Mesendoderm (in vitro differentiated cells): Measurements from ENCODE around the gene HSD17B1.
A peak's percentile ranks its signal among the peaks of the same experiment; 100 is the strongest.

ENCODE experiments used
- DNase-seq: peaks from one replicate; pipeline ENCODE4 v3.0.0; 2013
- H2AK5ac ChIP-seq: 2 replicates; pipeline ENCODE4 v1.6.1; 2013; ENCODE audit warnings: low read length, inconsistent platforms
- H2BK120ac ChIP-seq: 2 replicates; pipeline ENCODE4 v1.6.1; 2013; ENCODE audit warnings: low read depth, mild to moderate bottlenecking, low read length, moderate library complexity, mixed read lengths
- H2BK15ac ChIP-seq: replicated peaks from 2 replicates; pipeline ENCODE4 v1.6.1; 2013; ENCODE audit warnings: low read depth, mild to moderate bottlenecking, moderate library complexity
- H2BK5ac ChIP-seq: 2 replicates; pipeline ENCODE4 v1.6.1; 2013; ENCODE audit warnings: low read length, inconsistent platforms
- H3K18ac ChIP-seq: 2 replicates; pipeline ENCODE4 v1.6.1; 2013; ENCODE audit warnings: mild to moderate bottlenecking, low read length, mixed read lengths
- H3K23ac ChIP-seq: one replicate; pipeline ENCODE4 v1.6.1; 2013; ENCODE audit warnings: low read length
- H3K27ac ChIP-seq: 2 replicates; pipeline ENCODE4 v1.5.1; 2013; ENCODE audit warnings: low read depth, mild to moderate bottlenecking, inconsistent platforms, low read length, moderate library complexity
- H3K27me3 ChIP-seq: 2 replicates; pipeline ENCODE4 v1.6.1; 2013; ENCODE audit warnings: low read length, control low read depth, mild to moderate bottlenecking, inconsistent platforms; ENCODE audit not compliant: insufficient read depth, poor library complexity
- H3K36me3 ChIP-seq: 2 replicates; pipeline ENCODE4 v1.6.1; 2013; ENCODE audit warnings: low read length, inconsistent platforms; ENCODE audit not compliant: control insufficient read depth, insufficient read depth
- H3K4ac ChIP-seq: one replicate; pipeline ENCODE4 v1.6.1; 2013; ENCODE audit warnings: low read depth, mild to moderate bottlenecking, low read length, moderate library complexity
- H3K4me1 ChIP-seq: 2 replicates; pipeline ENCODE4 v1.6.1; 2013; ENCODE audit warnings: low read depth, low read length, inconsistent platforms; ENCODE audit not compliant: control insufficient read depth
- H3K4me2 ChIP-seq: 2 replicates; pipeline ENCODE4 v1.6.1; 2013; ENCODE audit warnings: low read length
- H3K4me3 ChIP-seq: 2 replicates; pipeline ENCODE4 v1.5.1; 2013; ENCODE audit warnings: mild to moderate bottlenecking, low read length
- H3K56ac ChIP-seq: one replicate; pipeline ENCODE4 v1.6.1; 2013; ENCODE audit warnings: low read length
- H3K79me1 ChIP-seq: 2 replicates; pipeline ENCODE4 v1.6.1; 2013; ENCODE audit warnings: low read length, inconsistent platforms
- H3K79me2 ChIP-seq: 2 replicates; pipeline ENCODE4 v1.6.1; 2013; ENCODE audit warnings: mild to moderate bottlenecking, low read length; ENCODE audit not compliant: control insufficient read depth, insufficient read depth
- H3K9ac ChIP-seq: 2 replicates; pipeline ENCODE4 v1.6.1; 2013; ENCODE audit warnings: low read length, inconsistent platforms
- H4K5ac ChIP-seq: one replicate; pipeline ENCODE4 v1.6.1; 2013; ENCODE audit warnings: low read length
- H4K8ac ChIP-seq: one replicate; pipeline ENCODE4 v1.6.1; 2013; ENCODE audit warnings: low read depth, mild to moderate bottlenecking, control low read depth, low read length, moderate library complexity
- WGBS: extraction: QIAGEN DNeasy Blood & Tissue Kit; methylation state at CpG from one replicate; pipeline ENCODE4 v1.1.7; 2013; ENCODE audit warnings: low lambda C conversion rate, missing lambda C conversion rate; ENCODE audit not compliant: insufficient coverage; ENCODE audit errors: extremely low coverage; 5-methylcytosine and 5-hydroxymethylcytosine counted together

HSD17B1 gene

DNA sequence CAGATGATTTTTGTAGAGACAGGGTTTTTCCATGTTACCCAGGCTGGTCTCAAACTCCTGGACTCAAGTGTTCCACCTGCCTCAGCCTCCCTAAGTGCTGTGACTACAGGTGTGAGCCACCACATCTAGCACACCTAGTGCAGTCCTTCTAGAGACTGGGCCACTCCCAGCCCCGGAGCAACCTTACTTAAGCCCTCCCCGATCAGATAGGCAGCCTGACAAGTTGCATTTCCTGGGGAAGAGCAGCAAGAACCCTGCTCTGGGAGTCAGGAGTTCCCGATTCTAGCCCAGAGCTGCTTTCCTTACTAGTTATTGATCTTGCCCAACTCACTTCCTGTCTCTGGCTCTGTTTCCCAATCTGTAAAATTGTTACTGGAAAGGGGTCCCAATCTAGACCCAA, 23.7 kb upstream of the HSD17B1 start:
- Histone ChIP-seq H3K4me1 (peaks cover 2% of the 10 kb centered on the region), H3K4ac (no peak overlapping the region), H3K36me3 (no peaks in the 10 kb centered on the region), H3K9ac (no peak overlapping the region), H4K5ac (no peak overlapping the region), H3K79me2 (no peaks in the 10 kb centered on the region), H2AK5ac (no peak overlapping the region), H3K79me1 (no peaks in the 10 kb centered on the region), H3K4me2 (no peak overlapping the region), H3K23ac (no peak overlapping the region), H2BK5ac (no peak overlapping the region), H3K4me3 (no peak overlapping the region), H4K8ac (no peak overlapping the region), H3K27me3 (no peaks in the 10 kb centered on the region), H3K56ac (no peak overlapping the region), H2BK15ac (no peak overlapping the region), H3K27ac (no peak overlapping the region), H3K18ac (no peak overlapping the region), H2BK120ac (no peak overlapping the region)
- DNase-seq, result peak; percentile 58
- WGBS, result no CpG with 5 or more reads among the region's 3 CpGs

- Histone ChIP-seq H3K9ac (no peak overlapping the region), H2BK5ac (peak overlapping the region; percentile 2), H3K79me2 (no peaks in the 10 kb centered on the region)
Observed at GRCh38 chr17:42530952-42531454, 21.7 kb upstream of the HSD17B1 start.

DNA sequence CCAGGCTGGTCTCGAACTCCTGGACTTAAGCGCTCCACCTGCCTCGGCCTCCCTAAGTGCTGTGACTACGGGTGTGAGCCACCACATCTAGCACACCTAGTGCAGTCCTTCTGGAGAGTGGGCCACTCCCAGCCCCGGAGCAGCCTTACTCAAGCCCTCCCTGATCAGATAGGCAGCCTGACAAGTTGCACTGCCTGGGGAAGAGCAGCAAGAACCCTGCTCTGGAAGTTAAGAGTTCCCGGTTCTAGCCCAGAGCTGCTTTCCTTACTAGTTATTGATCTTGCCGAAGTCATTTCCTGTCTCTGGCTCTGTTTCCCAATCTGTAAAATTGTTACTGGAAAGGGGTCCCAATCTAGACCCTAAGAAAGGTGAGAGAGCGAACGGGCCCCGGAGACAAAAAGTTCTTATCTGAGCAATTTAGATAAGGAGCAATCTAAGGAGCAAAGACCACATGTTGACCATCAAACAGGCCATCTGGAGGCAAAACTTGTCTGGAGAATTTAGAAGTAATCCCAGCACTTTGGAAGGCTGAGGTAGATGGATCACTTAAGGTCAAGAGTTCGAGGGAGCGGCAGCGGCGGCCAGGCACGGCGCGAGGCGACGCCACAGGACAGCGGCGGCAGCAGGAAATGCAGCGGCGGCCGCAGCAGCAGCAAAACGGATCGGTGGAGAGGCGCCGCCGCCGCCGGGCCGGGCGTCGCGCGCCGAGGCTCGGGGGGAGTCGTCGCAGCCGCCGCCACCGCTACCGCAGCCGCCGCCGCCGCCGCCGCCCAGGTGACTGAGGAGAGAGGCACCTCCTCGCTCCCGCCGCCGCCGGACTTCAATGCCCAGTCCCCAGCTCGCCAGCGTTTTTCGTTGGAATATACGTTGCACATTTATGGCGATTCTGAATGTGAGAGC, 21.0 kb upstream of the HSD17B1 start:
- peak overlapping the region; percentile 87 for H3K27ac ChIP-seq
- peak overlapping the region; percentile 39 for H3K4ac ChIP-seq
- no peaks in the 10 kb centered on the region for H3K79me2 ChIP-seq
- H3K27me3 ChIP-seq, result no peaks in the 10 kb centered on the region
- H3K23ac ChIP-seq, result no peak overlapping the region
- peak overlapping the region; percentile 77 for H3K18ac ChIP-seq
- peaks cover 5% of the 10 kb centered on the region for H3K4me1 ChIP-seq
- no peak overlapping the region for H2AK5ac ChIP-seq
- no peak overlapping the region for H3K4me3 ChIP-seq
- WGBS, result no CpG with 5 or more reads among the region's 60 CpGs
- H3K79me1 ChIP-seq, result no peaks in the 10 kb centered on the region
- H3K36me3 ChIP-seq, result no peaks in the 10 kb centered on the region
- peak overlapping the region; percentile 70 for H3K4me2 ChIP-seq
- H2BK120ac ChIP-seq, result no peak overlapping the region
- peak overlapping the region; percentile 62 for H3K9ac ChIP-seq
- DNase-seq, result peak; percentile 93
- H4K5ac ChIP-seq, result no peak overlapping the region
- no peak overlapping the region for H2BK15ac ChIP-seq
- peak overlapping the region; percentile 2 for H2BK5ac ChIP-seq
- peak overlapping the region; percentile 84 for H3K56ac ChIP-seq
- no peak overlapping the region for H4K8ac ChIP-seq

More at GRCh38 chr17:42530952-42531454, 21.7 kb upstream of the HSD17B1 start:
- Histone ChIP-seq H3K18ac (no peak overlapping the region), H3K4me3 (no peak overlapping the region), H3K4me1 (peaks cover 5% of the 10 kb centered on the region), H3K36me3 (no peaks in the 10 kb centered on the region), H3K4me2 (no peak overlapping the region), H3K56ac (peak overlapping the region; percentile 60), H2AK5ac (no peak overlapping the region), H4K8ac (no peak overlapping the region), H2BK120ac (no peak overlapping the region), H2BK15ac (no peak overlapping the region), H3K79me1 (no peaks in the 10 kb centered on the region), H3K4ac (no peak overlapping the region), H3K27ac (peak overlapping the region; percentile 39), H3K27me3 (no peaks in the 10 kb centered on the region), H4K5ac (no peak overlapping the region), H3K23ac (no peak overlapping the region)
- no CpG with 5 or more reads among the region's 2 CpGs for WGBS
- DNase-seq, result no peak

DNA sequence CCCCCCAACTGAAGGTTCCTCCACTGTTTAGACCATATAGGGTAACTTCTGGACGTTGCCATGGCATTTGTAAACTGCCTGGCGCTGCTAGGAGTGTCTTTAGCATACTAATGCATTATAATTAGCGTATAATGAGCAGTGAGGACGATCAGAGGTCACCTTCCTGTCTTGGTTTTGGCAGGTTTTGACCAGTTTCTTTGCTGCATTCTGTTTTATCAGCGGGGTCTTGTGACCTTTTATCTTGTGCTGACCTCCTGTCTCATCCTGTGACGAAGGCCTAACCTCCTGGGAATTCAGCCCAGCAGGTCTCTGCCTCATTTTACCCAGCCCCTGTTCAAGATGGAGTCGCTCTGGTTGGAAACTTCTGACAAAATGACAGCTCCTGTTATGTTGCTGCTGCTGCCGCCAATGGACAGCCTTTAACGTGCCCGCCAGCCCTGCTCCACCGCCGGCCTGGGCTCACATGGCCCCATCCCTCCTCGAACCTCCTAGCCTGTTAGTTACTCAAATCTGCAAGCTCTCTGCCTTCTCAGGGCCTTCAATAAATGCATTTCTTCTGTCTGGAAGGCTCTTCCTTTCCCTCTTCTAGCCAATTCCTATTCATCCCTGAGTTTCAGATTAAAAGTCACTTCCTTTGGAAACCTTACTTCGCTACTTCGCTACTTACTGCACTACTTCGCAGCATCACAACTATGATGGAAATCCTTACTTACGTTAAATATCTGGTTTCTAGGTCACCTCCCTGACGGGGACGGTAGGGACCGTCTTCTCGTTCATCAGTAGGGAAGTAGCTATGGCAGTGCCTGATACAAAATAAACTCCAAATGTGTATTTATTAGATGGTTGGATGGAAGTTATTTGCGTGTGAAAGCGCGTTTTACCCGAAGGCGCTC, 17.3 kb upstream of the HSD17B1 start:
- Histone ChIP-seq H3K4me2 (peak overlapping the region; percentile 35), H3K79me1 (peaks cover 3% of the 10 kb centered on the region), H3K27ac (no peak overlapping the region), H3K27me3 (no peaks in the 10 kb centered on the region), H4K5ac (peak overlapping the region; percentile 99), H3K79me2 (peaks cover 2% of the 10 kb centered on the region), H4K8ac (no peak overlapping the region), H3K9ac (peak overlapping the region; percentile 58), H2BK120ac (no peak overlapping the region), H3K4me3 (peak overlapping the region; percentile 10), H2BK5ac (peak overlapping the region; percentile 28), H3K4ac (no peak overlapping the region), H3K56ac (peak overlapping the region; percentile 90), H3K4me1 (peaks cover 3% of the 10 kb centered on the region), H3K23ac (no peak overlapping the region), H2AK5ac (no peak overlapping the region), H3K18ac (no peak overlapping the region), H2BK15ac (no peak overlapping the region), H3K36me3 (no peaks in the 10 kb centered on the region)
- no CpG with 5 or more reads among the region's 26 CpGs for WGBS
- no peak for DNase-seq

DNA sequence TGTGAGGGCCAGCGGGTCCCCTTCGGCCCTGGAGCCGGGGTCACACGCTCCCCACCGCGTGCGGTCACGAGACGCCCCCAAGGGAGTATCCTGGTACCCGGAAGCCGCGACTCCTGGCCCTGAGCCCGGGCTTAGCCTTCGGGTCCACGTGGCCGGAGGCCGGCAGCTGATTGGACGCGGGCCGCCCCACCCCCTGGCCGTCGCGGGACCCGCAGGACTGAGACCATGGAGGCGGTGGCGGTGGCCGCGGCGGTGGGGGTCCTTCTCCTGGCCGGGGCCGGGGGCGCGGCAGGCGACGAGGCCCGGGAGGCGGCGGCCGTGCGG, 16.7 kb upstream of the HSD17B1 start, which contains the start of gene NAGLU:
NAGLU (plus strand) TSS at position 194 of the 324 bp plus-strand sequence; CDS start at position 226, 32 bp downstream.
- WGBS, result no CpG with 5 or more reads among the region's 40 CpGs
- H3K27ac ChIP-seq, result peak within 1 kb of the TSS; percentile 60
- H3K18ac ChIP-seq, result peak within 1 kb of the TSS; percentile 73
- DNase-seq, result peak; percentile 87
- no peak within 1 kb of the TSS for H2AK5ac ChIP-seq
- H3K79me2 ChIP-seq, result peaks cover 2% of the 10 kb centered on the region
- no peak within 1 kb of the TSS for H4K8ac ChIP-seq
- H2BK5ac ChIP-seq, result peak within 1 kb of the TSS; percentile 28
- H3K4me3 ChIP-seq, result peak within 1 kb of the TSS; percentile 62
- H2BK120ac ChIP-seq, result no peak within 1 kb of the TSS
- H3K4ac ChIP-seq, result peak within 1 kb of the TSS; percentile 92
- H3K23ac ChIP-seq, result no peak within 1 kb of the TSS
- H4K5ac ChIP-seq, result peak within 1 kb of the TSS; percentile 99
- H3K4me2 ChIP-seq, result peak within 1 kb of the TSS; percentile 97
- H3K9ac ChIP-seq, result peak within 1 kb of the TSS; percentile 92
- peaks cover 3% of the 10 kb centered on the region for H3K4me1 ChIP-seq
- H3K79me1 ChIP-seq, result peaks cover 3% of the 10 kb centered on the region
- no peak within 1 kb of the TSS for H2BK15ac ChIP-seq
- H3K56ac ChIP-seq, result peak within 1 kb of the TSS; percentile 90
- no peaks in the 10 kb centered on the region for H3K36me3 ChIP-seq
- no peaks in the 10 kb centered on the region for H3K27me3 ChIP-seq
